Neural cell (in vitro differentiated cells): ENCODE data around the gene SSBP3. TPM values are rescaled to one million over a fixed set of nuclear protein-coding genes. Genes with fewer than 3 reads are reported as not detected.

ENCODE experiments used
- H2AFZ ChIP-seq: fragments of 200-600, 300-800 bp; sonication (generic), shearing (Covaris generic); 2 replicates; pipeline ENCODE4 v1.6.0; 2014; ENCODE audit warnings: low read depth, mild to moderate bottlenecking, antibody characterized with exemption, low read length, moderate library complexity
- H3F3A ChIP-seq: fragments of 200-600 bp; shearing (Covaris generic); 2 replicates; pipeline ENCODE4 v1.6.1; 2016; ENCODE audit warnings: mild to moderate bottlenecking, moderate library complexity, mixed read lengths, antibody characterized with exemption, low read length; ENCODE audit not compliant: insufficient read depth, poor library complexity, severe bottlenecking
- H3K27ac ChIP-seq: fragments of 200-600, 300-800 bp; sonication (generic), shearing (Covaris generic); 2 replicates; pipeline ENCODE4 v1.5.1; 2014; ENCODE audit warnings: mild to moderate bottlenecking, low read length, moderate library complexity
- H3K27me3 ChIP-seq: fragments of 300-800, 200-600 bp; sonication (generic), shearing (Covaris generic); 2 replicates; pipeline ENCODE4 v1.6.0; 2014; ENCODE audit warnings: mild to moderate bottlenecking, low read depth, low read length, moderate library complexity; ENCODE audit not compliant: insufficient read depth
- H3K36me3 ChIP-seq: fragments of 300-800, 200-600 bp; sonication (generic), shearing (Covaris generic); 2 replicates; pipeline ENCODE4 v1.5.1; 2014; ENCODE audit warnings: mild to moderate bottlenecking, antibody characterized with exemption, low read length, moderate library complexity; ENCODE audit not compliant: insufficient read depth
- H3K4me2 ChIP-seq: fragments of 300-800, 200-600 bp; sonication (generic), shearing (Covaris generic); 2 replicates; pipeline ENCODE4 v1.6.0; 2014; ENCODE audit warnings: mild to moderate bottlenecking, low read length
- H3K4me3 ChIP-seq: fragments of 300-800, 200-600 bp; sonication (generic), shearing (Covaris generic); 2 replicates; pipeline ENCODE4 v1.5.1; 2014; ENCODE audit warnings: mild to moderate bottlenecking, low read length, moderate library complexity
- H3K79me2 ChIP-seq: fragments of 200-600 bp; shearing (Covaris generic); replicated peaks from 2 replicates; pipeline ENCODE4 v1.6.0; 2014; ENCODE audit warnings: mild to moderate bottlenecking, low read length, moderate library complexity; ENCODE audit not compliant: insufficient read depth
- H3K9ac ChIP-seq: fragments of 300-800, 200-600 bp; sonication (generic), shearing (Covaris generic); 2 replicates; pipeline ENCODE4 v1.6.1; 2016; ENCODE audit warnings: mild to moderate bottlenecking, low read length, mixed read lengths
- H3K9me2 ChIP-seq: fragments of 200-600 bp; shearing (Covaris generic); 2 replicates; pipeline ENCODE4 v1.6.1; 2016; ENCODE audit warnings: mild to moderate bottlenecking, low read length, mixed read lengths; ENCODE audit not compliant: insufficient read depth
- H3K9me3 ChIP-seq: fragments of 200-600, 300-800 bp; sonication (generic), shearing (Covaris generic); 2 replicates; pipeline ENCODE4 v1.6.1; 2016; ENCODE audit warnings: mild to moderate bottlenecking, mixed run types, low read length, moderate library complexity, mixed read lengths
- H4K20me1 ChIP-seq: fragments of 200-600 bp; shearing (Covaris generic); 2 replicates; pipeline ENCODE4 v1.6.1; 2016; ENCODE audit warnings: mild to moderate bottlenecking, mixed run types; ENCODE audit not compliant: insufficient read depth
- CTCF ChIP-seq: fragments of 450-650 bp; IDR thresholded peaks from 2 replicates; pipeline ENCODE4 v1.5.1; 2014; ENCODE audit warnings: antibody characterized with exemption, mild to moderate bottlenecking, moderate library complexity; ENCODE audit not compliant: poor library complexity, severe bottlenecking
- EP300 ChIP-seq: fragments of 450-650 bp; conservative IDR thresholded peaks from 2 replicates; pipeline ENCODE4 v1.6.1; 2014; ENCODE audit warnings: antibody characterized with exemption, mild to moderate bottlenecking, moderate library complexity; ENCODE audit not compliant: poor library complexity, severe bottlenecking
- EZH2 ChIP-seq: fragments of 200-600, 300-800 bp; shearing (Covaris generic), sonication (generic); IDR thresholded peaks from 2 replicates; pipeline ENCODE4 v1.6.1; 2014; ENCODE audit warnings: antibody characterized with exemption, low read length, borderline replicate concordance, mild to moderate bottlenecking; ENCODE audit not compliant: insufficient read depth, poor library complexity, severe bottlenecking
- MXI1 ChIP-seq: fragments of 450-650 bp; conservative IDR thresholded peaks from 2 replicates; pipeline ENCODE4 v1.6.1; 2014; ENCODE audit warnings: antibody characterized with exemption, mild to moderate bottlenecking; ENCODE audit not compliant: poor library complexity, severe bottlenecking
- POLR2AphosphoS5 ChIP-seq: IDR thresholded peaks from 2 replicates; pipeline ENCODE4 v1.6.1; 2012
- RAD21 ChIP-seq: fragments of 450-650 bp; conservative IDR thresholded peaks from 2 replicates; pipeline ENCODE4 v1.6.1; 2014; ENCODE audit warnings: antibody characterized with exemption, mild to moderate bottlenecking, moderate library complexity
- REST ChIP-seq: IDR thresholded peaks from 2 replicates; pipeline ENCODE4 v1.6.1; 2012; ENCODE audit warnings: borderline replicate concordance
- SMC3 ChIP-seq: fragments of 450-650 bp; conservative IDR thresholded peaks from 2 replicates; pipeline ENCODE4 v1.6.1; 2014; ENCODE audit warnings: antibody characterized with exemption, mild to moderate bottlenecking, moderate library complexity; ENCODE audit not compliant: poor library complexity
- TAF1 ChIP-seq: IDR thresholded peaks from 2 replicates; pipeline ENCODE4 v1.6.1; 2012; ENCODE audit warnings: low read depth
- polyA plus RNA-seq: library from polyadenylated mRNA; depleted of rRNA; stranded (reverse); fragments of >200 nt; gene quantifications from 2 replicates; pipeline ENCODE4 v1.2.3, GENCODE V29; 2014

Gene SSBP3
- polyA plus RNA-seq, 1 donor from 2014 or later: 77.4 TPM

- Histone ChIP-seq H3K4me3 (no peak overlapping the region), H3K9me2 (no peaks in the 10 kb centered on the region), H2AFZ (no peak overlapping the region), H3F3A (no peaks in the 10 kb centered on the region), H3K9me3 (no peaks in the 10 kb centered on the region), H3K79me2 (peaks cover 88% of the 10 kb centered on the region), H3K36me3 (no peaks in the 10 kb centered on the region), H3K9ac (no peak overlapping the region), H3K4me2 (no peak overlapping the region), H3K27me3 (no peaks in the 10 kb centered on the region), H3K27ac (no peak overlapping the region), H4K20me1 (peaks cover 5% of the 10 kb centered on the region)
- TF ChIP-seq EZH2: no peak
- TF ChIP-seq TAF1: no peak
- TF ChIP-seq MXI1: no peak
- TF ChIP-seq EP300: no peak
- no peak for TF ChIP-seq CTCF
- no peak for TF ChIP-seq RAD21
Measured at GRCh38 chr1:54337928-54338327, 68.3 kb downstream of the SSBP3 start.

- H3K79me2 ChIP-seq: peaks cover 87% of the 10 kb centered on the region
- no peak for TF ChIP-seq MXI1
- TF ChIP-seq POLR2AphosphoS5: no peak
- no peak for TF ChIP-seq CTCF
- TF ChIP-seq EZH2: no peak
- no peak for TF ChIP-seq REST
- no peak for TF ChIP-seq TAF1
- no peak for TF ChIP-seq SMC3
- no peak for TF ChIP-seq RAD21
- no peak for TF ChIP-seq EP300
- H3K36me3 ChIP-seq: no peaks in the 10 kb centered on the region
- peaks cover 5% of the 10 kb centered on the region for H4K20me1 ChIP-seq
- no peaks in the 10 kb centered on the region for H3K27me3 ChIP-seq
- H3K9me3 ChIP-seq: no peaks in the 10 kb centered on the region
- H3K4me3 ChIP-seq: no peak overlapping the region
- H3K4me2 ChIP-seq: no peak overlapping the region
- H3K9me2 ChIP-seq: no peaks in the 10 kb centered on the region
- no peaks in the 10 kb centered on the region for H3F3A ChIP-seq
- no peak overlapping the region for H2AFZ ChIP-seq
- no peak overlapping the region for H3K27ac ChIP-seq
- no peak overlapping the region for H3K9ac ChIP-seq
Measured at GRCh38 chr1:54337034-54337433, 69.2 kb downstream of the SSBP3 start.
